Caco-2 (cell line): ENCODE data around the gene MTA1. TPM values are rescaled to one million over a fixed set of nuclear protein-coding genes. Genes with fewer than 3 reads are reported as not detected.

ENCODE experiments used
- Bru-seq: library from RNA; stranded (reverse); fragments of 400-500 nt; gene quantifications from one replicate; lab custom pipeline; 2021; lab: Mats Ljungman, UMichigan
- BruChase-seq, 2 experiments: library from RNA; stranded (reverse); fragments of 400-500 nt; gene quantifications; one replicate each; lab custom pipeline; 2021; lab: Mats Ljungman, UMichigan
- BruUV-seq: library from RNA; stranded (reverse); fragments of 400-500 nt; replicated peaks from 2 replicates; lab custom pipeline; 2021; lab: Mats Ljungman, UMichigan
- CTCF ChIA-PET: fragments of 300-600 bp; sonication (Branson Sonifier 250); formaldehyde crosslinking; loops from one replicate; lab custom pipeline; 2022; ENCODE audit warnings: antibody characterized with exemption; lab: Charles Lee
- POLR2A ChIA-PET: fragments of 300-600 bp; sonication (Branson Sonifier 250); formaldehyde crosslinking; loops from one replicate; lab custom pipeline; 2022; ENCODE audit warnings: antibody characterized with exemption; lab: Charles Lee
- DNase-seq, 2 experiments: peaks; one replicate each; pipeline versions ENCODE4 v3.0.0 to v3.0.0-alpha.2; 2020 to 2022
- H3K27me3 ChIP-seq: replicated peaks from 2 replicates; pipeline ENCODE4 v1.6.0; 2011; ENCODE audit warnings: low read length; ENCODE audit not compliant: control insufficient read depth, insufficient read depth
- H3K36me3 ChIP-seq: 2 replicates; pipeline ENCODE4 v1.5.1; 2011; ENCODE audit warnings: low read length; ENCODE audit not compliant: control insufficient read depth, insufficient read depth
- H3K4me1 ChIP-seq: fragments of 250-450 bp; sonication (Bioruptor Pico); 2 replicates; pipeline ENCODE4 v1.5.1; 2020; ENCODE audit warnings: mild to moderate bottlenecking
- H3K4me3 ChIP-seq: 2 replicates; pipeline ENCODE4 v1.5.1; 2011; ENCODE audit warnings: low read depth, mild to moderate bottlenecking, control low read depth, low read length
- H3K9me3 ChIP-seq: fragments of 250-450 bp; sonication (Bioruptor Pico); 2 replicates; pipeline ENCODE4 v1.5.1; 2020; ENCODE audit warnings: mild to moderate bottlenecking, moderate library complexity
- H3K27ac Mint-ChIP-seq: one replicate; pipeline ENCODE4 v1.8.0; 2022; ENCODE audit warnings: mixed read lengths; ENCODE audit not compliant: unreplicated experiment
- H3K27me3 Mint-ChIP-seq: one replicate; pipeline ENCODE4 v1.8.0; 2022; ENCODE audit warnings: mixed read lengths; ENCODE audit not compliant: insufficient read depth, unreplicated experiment
- H3K36me3 Mint-ChIP-seq: one replicate; pipeline ENCODE4 v1.8.0; 2022; ENCODE audit warnings: mild to moderate bottlenecking, mixed read lengths; ENCODE audit not compliant: insufficient read depth, unreplicated experiment
- H3K4me1 Mint-ChIP-seq: one replicate; pipeline ENCODE4 v1.8.0; 2022; ENCODE audit warnings: low read depth, mixed read lengths; ENCODE audit not compliant: unreplicated experiment
- H3K4me3 Mint-ChIP-seq: one replicate; pipeline ENCODE4 v1.8.0; 2022; ENCODE audit warnings: mild to moderate bottlenecking, moderate library complexity, mixed read lengths; ENCODE audit not compliant: unreplicated experiment
- H3K9me3 Mint-ChIP-seq: one replicate; pipeline ENCODE4 v1.8.0; 2022; ENCODE audit warnings: mixed read lengths; ENCODE audit not compliant: unreplicated experiment
- CTCF ChIP-seq, 2 experiments: fragments of 200-600 bp in 1 of 2; IDR thresholded peaks; 1 replicate in 1 of 2; 2 replicates in 1 of 2; pipeline versions ENCODE4 v1.5.1 to v1.8.0; 2011 to 2022; ENCODE audit warnings: antibody characterized with exemption in 1 of 2, control low read depth in 1 of 2, inconsistent platforms in 1 of 2, low read depth in 1 of 2, low read length in 1 of 2, mild to moderate bottlenecking in 1 of 2, moderate library complexity in 1 of 2; ENCODE audit not compliant: insufficient read depth in 1 of 2, severe bottlenecking in 1 of 2, unreplicated experiment in 1 of 2
- intact Hi-C: fragments of 100-400 bp; cut with micrococcal nuclease; formaldehyde crosslinking; loops from one replicate; pipeline ENCODE4 v1.10.0; 2022; ENCODE audit not compliant: unreplicated experiment
- long read RNA-seq: library from polyadenylated mRNA; stranded (forward); transcript quantifications from one replicate; pipeline ENCODE4 v2.0.0, GENCODE V29; 2022
- total RNA-seq: library from RNA; stranded (reverse); gene quantifications from 2 replicates; pipeline ENCODE4 v1.2.3, GENCODE V29; 2022

Gene MTA1
- total RNA-seq (158 and 167 TPM in 2 replicates), Bru-seq, nascent RNA (percentile 71 among the genes with signal in this experiment), BruChase-seq, experiment 1, labeled RNA remaining after a 2-hour chase (percentile 78 among the genes with signal in this experiment), BruChase-seq, experiment 2, labeled RNA remaining after a 6-hour chase (percentile 84 among the genes with signal in this experiment)
- long read RNA-seq, transcript MTA1-212 (2 exons, 700 nt): minor isoform, 7 of 88 reads
- long read RNA-seq, transcript MTA1-211 (3 exons, 842 nt): minor isoform, 9 of 88 reads
- long read RNA-seq, transcript MTA1-201 (21 exons, 2,876 nt): major isoform, 12 of 88 reads
- long read RNA-seq, transcript MTA1-202 (20 exons, 2,709 nt): minor isoform, 10 of 88 reads
- long read RNA-seq, partial matches to known transcripts: 11 of 88 reads
- long read RNA-seq, other reads (novel, unspliced or antisense): 38 of 88 reads

- ChIA-PET CTCF (no interaction called here), POLR2A (no interaction called here)
- peak in 1 of 2 experiments; percentile 57 for DNase-seq
Measured at GRCh38 chr14:105419195-105420091, at the start of gene MTA1. TSS of gene MTA1 (plus strand) at chr14:105419827. CDS start at chr14:105420036, 209 bp downstream.

GRCh38 chr14:105374389-105374788 lies 45.2 kb upstream of the MTA1 start:
- Histone ChIP-seq H3K4me1 (no peaks in the 10 kb centered on the region), H3K36me3 (no peaks in the 10 kb centered on the region), H3K9me3 (no peaks in the 10 kb centered on the region), H3K27me3 (no peaks in the 10 kb centered on the region), H3K4me3 (no peak overlapping the region)
- Mint-ChIP-seq H3K4me1 (no peaks in the 10 kb centered on the region), H3K9me3 (no peaks in the 10 kb centered on the region), H3K27me3 (no peaks in the 10 kb centered on the region), H3K4me3 (no peak overlapping the region), H3K36me3 (peaks cover 24% of the 10 kb centered on the region), H3K27ac (no peak overlapping the region)
- intact Hi-C loops: no loop called here
- ChIA-PET POLR2A (no interaction called here), CTCF (no interaction called here)
- no peak for TF ChIP-seq CTCF (IDR thresholded peaks at IDR 0.05; ENCODE audit: insufficient read depth in 1 of 2, low read depth in 1 of 2, low read length in 1 of 2, severe bottlenecking in 1 of 2, unreplicated experiment in 1 of 2)
- no peak for DNase-seq
- no TSS peak for BruUV-seq

More at GRCh38 chr14:105419195-105420091, at the start of gene MTA1:
- H3K4me3 Mint-ChIP-seq: peak within 1 kb of the TSS; percentile 88
- Histone ChIP-seq H3K4me3 (peak within 1 kb of the TSS; percentile 79), H3K27me3 (no peaks in the 10 kb centered on the region), H3K4me1 (peaks cover 24% of the 10 kb centered on the region), H3K36me3 (no peaks in the 10 kb centered on the region; the same call in 1 of the 2 replicates), H3K9me3 (no peaks in the 10 kb centered on the region)
- peak within 1 kb of the TSS; percentile 91 for H3K27ac Mint-ChIP-seq
- no TSS peak for BruUV-seq
- intact Hi-C loops: no loop called here
- no peaks in the 10 kb centered on the region for H3K9me3 Mint-ChIP-seq
- no peaks in the 10 kb centered on the region for H3K27me3 Mint-ChIP-seq
- peaks cover 10% of the 10 kb centered on the region for H3K4me1 Mint-ChIP-seq
- peaks cover 31% of the 10 kb centered on the region for H3K36me3 Mint-ChIP-seq
- TF ChIP-seq CTCF (IDR thresholded peaks at IDR 0.05; ENCODE audit: insufficient read depth in 1 of 2, low read depth in 1 of 2, low read length in 1 of 2, severe bottlenecking in 1 of 2, unreplicated experiment in 1 of 2): no peak

- no peak overlapping the region for H3K4me3 Mint-ChIP-seq
- Histone ChIP-seq H3K9me3 (no peaks in the 10 kb centered on the region), H3K4me3 (no peak overlapping the region), H3K36me3 (no peaks in the 10 kb centered on the region), H3K4me1 (no peaks in the 10 kb centered on the region), H3K27me3 (no peaks in the 10 kb centered on the region)
- intact Hi-C loops: no loop called here
- no peak overlapping the region for H3K27ac Mint-ChIP-seq
- H3K4me1 Mint-ChIP-seq: no peaks in the 10 kb centered on the region
- no peaks in the 10 kb centered on the region for H3K27me3 Mint-ChIP-seq
- no peak for TF ChIP-seq CTCF (IDR thresholded peaks at IDR 0.05; ENCODE audit: insufficient read depth in 1 of 2, low read depth in 1 of 2, low read length in 1 of 2, severe bottlenecking in 1 of 2, unreplicated experiment in 1 of 2)
- CTCF ChIA-PET: no interaction called here
- no peaks in the 10 kb centered on the region for H3K9me3 Mint-ChIP-seq
- peaks cover 28% of the 10 kb centered on the region for H3K36me3 Mint-ChIP-seq
- POLR2A ChIA-PET: no interaction called here
- DNase-seq: no peak
- BruUV-seq: no TSS peak
Measured at GRCh38 chr14:105375635-105376057, 44.0 kb upstream of the MTA1 start.
